Measurements from ENCODE around the gene ANKUB1. TPM values are rescaled to one million over a fixed set of nuclear protein-coding genes. Genes with fewer than 3 reads are reported as not detected.

The ANKUB1 gene
- total and polyA plus RNA-seq, 4 experiments from 2014 or later: not detected

DNA sequence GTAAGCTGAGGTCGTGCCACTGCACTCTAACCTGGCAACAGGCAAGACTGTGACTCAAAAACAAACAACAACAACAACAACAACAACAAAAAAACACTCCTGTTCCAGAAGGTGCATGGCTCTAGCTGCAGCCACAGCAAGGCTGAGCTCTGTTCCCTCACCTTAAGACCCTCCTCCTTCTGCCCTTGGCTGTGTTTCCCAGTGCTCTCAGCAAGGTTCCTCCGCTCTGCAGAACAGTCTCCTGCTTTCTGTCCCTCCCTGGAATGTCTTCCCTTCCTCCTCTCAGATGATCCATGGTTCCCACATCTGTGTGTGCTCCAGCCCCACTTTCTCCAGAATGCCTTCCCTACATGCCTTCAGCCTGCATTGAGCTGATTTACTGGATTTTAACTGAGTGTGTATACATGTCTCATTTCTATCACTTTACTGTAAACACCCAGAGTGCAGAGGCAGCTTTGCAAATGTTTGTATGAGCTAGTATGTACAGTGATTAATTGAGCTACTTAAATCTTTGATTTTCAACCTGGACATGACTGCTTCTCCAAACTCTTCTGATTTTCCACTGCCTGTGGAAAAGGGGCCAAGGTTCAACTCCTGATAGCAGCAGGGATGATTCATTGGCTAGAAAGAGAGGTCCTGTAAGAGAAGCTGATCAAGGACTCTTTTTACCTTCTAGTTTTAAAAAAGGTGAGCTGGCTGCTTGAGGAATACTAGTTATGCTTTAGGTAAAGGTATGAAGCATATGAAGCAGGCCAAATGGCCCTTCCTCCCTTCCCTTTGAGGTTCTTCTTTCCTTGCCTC, 14.7 kb downstream of the ANKUB1 start:
- H3K27ac Mint-ChIP-seq: no peak overlapping the region
- Histone ChIP-seq H3K9me3 (ENCODE audit: control insufficient read depth in 1 of 2, low read length in 2 of 2) (no peaks in the 10 kb centered on the region), H3K36me3 (ENCODE audit: insufficient read depth, low read length) (no peaks in the 10 kb centered on the region), H3K27ac (ENCODE audit: low read depth, low read length) (no peak overlapping the region), H3K4me1 (ENCODE audit: insufficient read depth, low read length) (no peaks in the 10 kb centered on the region), H3K4me3 (ENCODE audit: low read length in 2 of 2) (no peak overlapping the region), H3K27me3 (ENCODE audit: insufficient read depth, low read length) (no peaks in the 10 kb centered on the region)
- ChIA-PET POLR2A (ENCODE audit: partially characterized antibody) (no interaction called here), CTCF (ENCODE audit: partially characterized antibody) (interaction anchor here (0.8 to 2.6 kb wide), 3 partner anchors 8 to 30 kb away, joined by 3 to 7 read pairs (median 4); no protein-coding TSS in a partner anchor)
- H3K27me3 Mint-ChIP-seq: peaks cover 2 to 5% of the 10 kb centered on the region in 2 donors
- intact Hi-C loops (cut with micrococcal nuclease): no loop called here
- H3K36me3 Mint-ChIP-seq: no peaks in the 10 kb centered on the region
- no peaks in the 10 kb centered on the region for H3K9me3 Mint-ChIP-seq
- peaks cover 0 to 4% (median 0%) of the 10 kb centered on the region in 4 donors for H3K4me1 Mint-ChIP-seq
- H3K4me3 Mint-ChIP-seq: peak overlapping the region in 1 of 8 donors; percentile 5
- DNase-seq: no peak

DNA sequence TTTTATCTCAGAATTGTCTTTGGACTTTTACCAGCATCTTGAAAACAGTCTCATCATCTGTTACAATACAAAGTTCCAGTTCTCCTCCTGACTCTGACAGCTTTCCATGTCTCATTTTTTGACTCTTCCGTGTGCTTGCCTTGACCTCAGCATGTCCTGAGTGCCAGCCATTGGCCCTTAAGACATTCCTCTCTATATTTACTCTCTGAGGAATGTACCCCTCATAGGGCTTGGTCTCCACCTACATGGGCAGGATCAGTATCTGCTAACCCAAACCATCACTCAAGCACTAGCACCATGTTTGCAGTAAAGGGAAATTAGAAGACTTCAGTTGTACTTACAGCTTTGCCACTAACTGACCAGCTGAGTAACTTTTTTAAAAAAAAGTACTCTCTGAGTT, 16.2 kb downstream of the ANKUB1 start:
- no peaks in the 10 kb centered on the region for H3K36me3 ChIP-seq (ENCODE audit: insufficient read depth, low read length)
- no peaks in the 10 kb centered on the region for H3K4me1 ChIP-seq (ENCODE audit: insufficient read depth, low read length)
- no peaks in the 10 kb centered on the region for H3K9me3 ChIP-seq (ENCODE audit: control insufficient read depth in 1 of 2, low read length in 2 of 2)
- H3K4me3 ChIP-seq (ENCODE audit: low read length in 2 of 2): no peak overlapping the region
- ChIA-PET CTCF (ENCODE audit: partially characterized antibody) (interaction anchor here (1.6 to 2.6 kb wide), 3 partner anchors 10 to 253 kb away, joined by 3 to 9 read pairs (median 7); no protein-coding TSS in a partner anchor), POLR2A (ENCODE audit: partially characterized antibody) (no interaction called here)
- H3K36me3 Mint-ChIP-seq: no peaks in the 10 kb centered on the region
- H3K27me3 ChIP-seq (ENCODE audit: insufficient read depth, low read length): no peaks in the 10 kb centered on the region
- no peak overlapping the region for H3K27ac Mint-ChIP-seq
- intact Hi-C loops (cut with micrococcal nuclease): no loop called here
- H3K4me1 Mint-ChIP-seq: no peaks in the 10 kb centered on the region
- H3K27me3 Mint-ChIP-seq: peaks cover 2 to 7% of the 10 kb centered on the region in 2 donors
- DNase-seq: no peak
- no peaks in the 10 kb centered on the region for H3K9me3 Mint-ChIP-seq
- H3K4me3 Mint-ChIP-seq: no peak overlapping the region
- no peak overlapping the region for H3K27ac ChIP-seq (ENCODE audit: low read depth, low read length)

GRCh38 chr3:149772861-149773260, 19.5 kb downstream of the ANKUB1 start:
- peak overlapping the region in 1 of 7 donors; percentile 23 for H3K27ac Mint-ChIP-seq
- H3K36me3 Mint-ChIP-seq: no peaks in the 10 kb centered on the region
- Histone ChIP-seq H3K4me1 (ENCODE audit: insufficient read depth, low read length) (no peaks in the 10 kb centered on the region), H3K27me3 (ENCODE audit: insufficient read depth, low read length) (no peaks in the 10 kb centered on the region), H3K36me3 (ENCODE audit: insufficient read depth, low read length) (no peaks in the 10 kb centered on the region), H3K27ac (ENCODE audit: low read depth, low read length) (no peak overlapping the region), H3K9me3 (ENCODE audit: control insufficient read depth in 1 of 2, low read length in 2 of 2) (no peaks in the 10 kb centered on the region), H3K4me3 (ENCODE audit: low read length in 2 of 2) (no peak overlapping the region)
- no peak for DNase-seq
- H3K27me3 Mint-ChIP-seq: peaks cover 3 to 7% of the 10 kb centered on the region in 2 donors
- ChIA-PET POLR2A (ENCODE audit: partially characterized antibody) (no interaction called here), CTCF (ENCODE audit: partially characterized antibody) (interaction anchor here (0.8 to 4.9 kb wide), 10 partner anchors 9 to 653 kb away, joined by 3 to 35 read pairs (median 24); partner anchors contain the start of genes ANKUB1 and COMMD2)
- no peaks in the 10 kb centered on the region for H3K9me3 Mint-ChIP-seq
- H3K4me3 Mint-ChIP-seq: no peak overlapping the region
- intact Hi-C loops (cut with micrococcal nuclease): no loop called here
- H3K4me1 Mint-ChIP-seq: no peaks in the 10 kb centered on the region

DNA sequence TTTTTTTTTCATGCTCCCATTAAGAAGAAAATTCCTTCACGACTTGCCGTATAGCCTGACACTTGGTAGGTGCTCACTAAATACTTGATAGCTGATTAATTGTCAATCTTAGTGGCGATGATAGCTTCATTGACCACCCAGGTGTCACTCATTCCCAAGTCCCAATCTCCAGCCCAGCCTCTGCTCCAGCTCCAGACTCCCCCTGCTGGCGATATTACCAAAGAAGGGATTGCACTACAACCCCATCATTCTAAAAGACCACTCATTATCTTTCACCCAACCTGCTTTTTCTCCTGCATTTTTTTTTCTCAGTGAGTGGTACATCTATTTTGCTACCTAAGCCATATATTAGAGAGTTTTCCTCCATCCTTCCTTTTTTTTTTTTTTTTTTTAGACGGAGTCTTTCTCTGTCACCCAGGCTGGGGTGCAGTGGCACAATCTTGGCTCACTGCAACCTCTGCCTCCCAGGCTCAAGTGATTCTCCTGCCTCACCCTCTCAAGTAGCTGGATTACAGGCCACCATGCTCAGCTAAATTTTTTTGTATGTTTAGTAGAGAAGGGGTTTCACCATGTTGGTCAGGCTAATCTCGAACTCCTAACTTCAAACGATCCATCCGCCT, 20.6 kb downstream of the ANKUB1 start:
- CTCF ChIA-PET (ENCODE audit: partially characterized antibody): interaction anchor here (0.6 to 4.9 kb wide), 23 partner anchors 9 to 821 kb away, joined by 3 to 35 read pairs (median 4); partner anchors contain the start of genes ANKUB1 and COMMD2
- POLR2A ChIA-PET (ENCODE audit: partially characterized antibody): no interaction called here
- H3K27ac Mint-ChIP-seq: peak overlapping the region in 1 of 7 donors; percentile 0

DNA sequence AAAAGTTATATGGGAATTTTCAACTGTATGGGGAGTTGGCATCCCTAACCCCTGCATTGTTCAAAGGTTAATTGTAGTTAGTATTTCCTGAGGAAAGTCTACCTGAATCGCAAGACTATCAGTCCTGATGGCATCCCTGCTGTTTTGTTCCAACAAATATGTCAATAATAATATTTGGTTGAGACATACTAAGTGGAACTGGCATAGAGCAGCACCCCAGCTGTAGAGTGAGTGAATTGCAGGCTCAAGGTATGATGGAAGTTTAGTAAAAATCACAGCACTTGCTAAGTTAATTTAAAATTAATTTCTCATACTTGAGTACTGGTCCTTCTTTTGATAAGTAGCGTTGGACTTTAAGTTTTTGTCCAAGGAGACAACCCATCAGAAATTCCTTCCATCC, 22.1 kb downstream of the ANKUB1 start:
- no peak overlapping the region for H3K4me3 Mint-ChIP-seq
- CTCF ChIA-PET (ENCODE audit: partially characterized antibody): interaction anchor here (1.0 to 4.9 kb wide), 12 partner anchors 9 to 650 kb away, joined by 3 to 35 read pairs (median 20); partner anchors contain the start of genes ANKUB1 and COMMD2
- no peaks in the 10 kb centered on the region for H3K36me3 Mint-ChIP-seq
- Histone ChIP-seq H3K36me3 (ENCODE audit: insufficient read depth, low read length) (no peaks in the 10 kb centered on the region), H3K4me3 (ENCODE audit: low read length in 2 of 2) (no peak overlapping the region), H3K9me3 (ENCODE audit: control insufficient read depth in 1 of 2, low read length in 2 of 2) (no peaks in the 10 kb centered on the region), H3K4me1 (ENCODE audit: insufficient read depth, low read length) (no peaks in the 10 kb centered on the region), H3K27ac (ENCODE audit: low read depth, low read length) (no peak overlapping the region), H3K27me3 (ENCODE audit: insufficient read depth, low read length) (peaks cover 2% of the 10 kb centered on the region)
- intact Hi-C loops (cut with micrococcal nuclease): no loop called here
- POLR2A ChIA-PET (ENCODE audit: partially characterized antibody): no interaction called here
- H3K27ac Mint-ChIP-seq: no peak overlapping the region
- DNase-seq: no peak
- no peaks in the 10 kb centered on the region for H3K4me1 Mint-ChIP-seq
- H3K27me3 Mint-ChIP-seq: peaks cover 4 to 10% of the 10 kb centered on the region in 2 donors
- H3K9me3 Mint-ChIP-seq: no peaks in the 10 kb centered on the region

More for the DNA sequence above, 20.6 kb downstream of the ANKUB1 start:
- Histone ChIP-seq H3K27ac (ENCODE audit: low read depth, low read length) (no peak overlapping the region), H3K4me1 (ENCODE audit: insufficient read depth, low read length) (no peaks in the 10 kb centered on the region), H3K27me3 (ENCODE audit: insufficient read depth, low read length) (no peaks in the 10 kb centered on the region), H3K36me3 (ENCODE audit: insufficient read depth, low read length) (no peaks in the 10 kb centered on the region), H3K4me3 (ENCODE audit: low read length in 2 of 2) (no peak overlapping the region), H3K9me3 (ENCODE audit: control insufficient read depth in 1 of 2, low read length in 2 of 2) (no peaks in the 10 kb centered on the region)
- H3K4me3 Mint-ChIP-seq: no peak overlapping the region
- intact Hi-C loops (cut with micrococcal nuclease): loop anchor here (1.0 kb wide), 1 partner anchor 651 kb away; no protein-coding TSS in a partner anchor
- H3K27me3 Mint-ChIP-seq: peaks cover 4 to 7% of the 10 kb centered on the region in 2 donors
- DNase-seq: peak in 3 of 5 donors; percentile 9 to 20 (median 16)
- H3K36me3 Mint-ChIP-seq: no peaks in the 10 kb centered on the region
- no peaks in the 10 kb centered on the region for H3K9me3 Mint-ChIP-seq
- no peaks in the 10 kb centered on the region for H3K4me1 Mint-ChIP-seq

DNA sequence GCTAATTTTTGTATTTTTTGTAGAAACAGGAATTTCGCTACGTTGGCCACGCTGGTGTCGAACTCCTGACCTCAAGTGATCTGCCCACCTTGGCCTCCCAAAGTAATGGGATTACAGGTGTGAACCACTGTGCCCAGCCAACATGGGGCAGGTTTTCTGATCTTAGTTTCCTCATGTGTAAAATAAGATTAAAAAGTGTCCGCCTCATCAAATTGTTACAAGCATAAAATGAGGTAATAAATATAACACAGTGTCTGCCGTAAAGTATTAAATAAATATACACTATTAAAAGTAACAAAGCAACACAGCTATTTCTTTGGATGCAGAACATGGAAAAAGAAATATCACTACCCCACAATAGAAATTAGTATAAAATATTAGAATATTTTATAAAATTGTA, 23.6 kb downstream of the ANKUB1 start:
- no peaks in the 10 kb centered on the region for H3K36me3 Mint-ChIP-seq
- H3K9me3 ChIP-seq (ENCODE audit: control insufficient read depth in 1 of 2, low read length in 2 of 2): no peaks in the 10 kb centered on the region
- no peaks in the 10 kb centered on the region for H3K9me3 Mint-ChIP-seq
- no peaks in the 10 kb centered on the region for H3K4me1 ChIP-seq (ENCODE audit: insufficient read depth, low read length)
- POLR2A ChIA-PET (ENCODE audit: partially characterized antibody): no interaction called here
- H3K4me1 Mint-ChIP-seq: no peaks in the 10 kb centered on the region
- H3K27ac Mint-ChIP-seq: no peak overlapping the region
- no peak for DNase-seq
- H3K4me3 ChIP-seq (ENCODE audit: low read length in 2 of 2): no peak overlapping the region
- intact Hi-C loops (cut with micrococcal nuclease): no loop called here
- no peak overlapping the region for H3K4me3 Mint-ChIP-seq
- H3K27me3 ChIP-seq (ENCODE audit: insufficient read depth, low read length): peaks cover 7% of the 10 kb centered on the region
- no peaks in the 10 kb centered on the region for H3K36me3 ChIP-seq (ENCODE audit: insufficient read depth, low read length)
- H3K27me3 Mint-ChIP-seq: peaks cover 9 to 17% of the 10 kb centered on the region in 2 donors
- H3K27ac ChIP-seq (ENCODE audit: low read depth, low read length): no peak overlapping the region
- CTCF ChIA-PET (ENCODE audit: partially characterized antibody): interaction anchor here (1.0 to 4.6 kb wide), 4 partner anchors 9 to 199 kb away, joined by 3 to 37 read pairs (median 18); no protein-coding TSS in a partner anchor

DNA sequence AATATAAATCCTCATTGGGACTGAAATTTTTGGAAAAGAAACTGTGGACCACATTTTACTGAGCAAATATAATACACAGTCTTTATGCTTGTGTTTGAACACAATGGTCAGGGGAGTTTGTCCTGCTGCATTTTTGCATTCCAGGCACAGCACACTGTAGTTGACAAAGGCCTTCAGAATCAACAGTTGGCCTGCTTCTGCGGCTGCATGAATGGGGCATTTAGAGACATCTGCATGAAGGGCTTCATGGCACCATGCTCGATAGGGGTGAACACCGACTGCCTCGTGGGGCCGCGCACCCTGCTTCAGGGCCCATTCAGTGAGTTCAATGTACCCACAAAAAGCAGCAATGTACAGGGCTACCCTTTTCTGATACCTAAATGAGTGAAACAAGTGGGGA, 24.6 kb downstream of the ANKUB1 start:
- H3K4me1 ChIP-seq (ENCODE audit: insufficient read depth, low read length): no peaks in the 10 kb centered on the region
- H3K4me3 ChIP-seq (ENCODE audit: low read length in 2 of 2): no peak overlapping the region
- no peak overlapping the region for H3K27ac ChIP-seq (ENCODE audit: low read depth, low read length)
- intact Hi-C loops (cut with micrococcal nuclease): no loop called here
- Mint-ChIP-seq H3K4me1 (no peaks in the 10 kb centered on the region), H3K4me3 (no peak overlapping the region), H3K27me3 (peaks cover 9 to 17% of the 10 kb centered on the region in 2 donors), H3K36me3 (no peaks in the 10 kb centered on the region), H3K27ac (no peak overlapping the region), H3K9me3 (no peaks in the 10 kb centered on the region)
- no peak for DNase-seq
- POLR2A ChIA-PET (ENCODE audit: partially characterized antibody): interaction anchor here (0.8 kb wide), 1 partner anchor 15 kb away, joined by 3 read pairs; the partner anchor contains the start of gene COMMD2
- H3K27me3 ChIP-seq (ENCODE audit: insufficient read depth, low read length): peaks cover 11% of the 10 kb centered on the region
- no peaks in the 10 kb centered on the region for H3K36me3 ChIP-seq (ENCODE audit: insufficient read depth, low read length)
- no peaks in the 10 kb centered on the region for H3K9me3 ChIP-seq (ENCODE audit: control insufficient read depth in 1 of 2, low read length in 2 of 2)
- CTCF ChIA-PET (ENCODE audit: partially characterized antibody): interaction anchor here (0.9 to 4.6 kb wide), 4 partner anchors 7 to 41 kb away, joined by 3 to 37 read pairs (median 3); partner anchors contain the start of gene COMMD2

Data from CD4-positive, alpha-beta memory T cell (primary cell).